Stimulated activated CD4-positive, alpha-beta T cell treated with anti-CD3 and anti-CD28 coated beads, TNF-alpha, amount 100 ng/mL, for 1 hour (primary cell): ENCODE results near the gene RBFA.

Experiments used
- DNase-seq, 3 donors: peaks; one replicate each; pipeline ENCODE4 v3.0.0-alpha.2; 2020; ENCODE audit warnings: low read depth in 3 of 3, low spot score in 1 of 3

RBFA gene

GRCh38 chr18:80029690-80030089 is 4.5 kb upstream of the RBFA start:
- DNase-seq: no peak

GRCh38 chr18:80033181-80034067 is 810 bp upstream of the RBFA start:
- peak in 2 of 3 donors; percentile 31 to 52 for DNase-seq

DNA sequence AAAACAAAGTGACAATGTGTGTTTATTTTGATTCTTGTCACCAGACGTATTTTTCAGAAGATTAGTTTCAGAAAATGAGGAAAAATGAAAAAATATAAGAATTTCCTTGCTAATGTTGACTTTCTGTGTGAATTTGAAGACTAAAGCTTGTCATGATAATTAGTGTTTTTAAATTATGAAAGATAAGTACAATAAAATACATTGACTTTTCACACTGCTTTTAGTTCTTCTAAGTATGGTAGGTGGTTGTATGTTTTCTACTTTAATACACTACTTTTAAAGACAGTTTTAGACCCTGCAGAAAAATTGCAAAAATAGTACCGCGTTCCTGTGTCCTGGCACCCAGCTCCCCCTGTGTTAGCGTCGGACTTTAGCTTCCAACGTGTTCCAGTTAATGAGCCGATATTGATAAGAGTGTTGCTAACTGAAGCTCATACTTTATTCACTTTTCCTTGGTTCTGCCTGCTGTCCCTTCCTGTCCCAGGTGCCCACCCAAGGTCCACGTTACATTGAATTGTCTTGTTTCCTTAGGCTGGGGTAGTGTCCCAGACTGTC is 695 bp downstream of the RBFA start:
- DNase-seq: no peak

DNA sequence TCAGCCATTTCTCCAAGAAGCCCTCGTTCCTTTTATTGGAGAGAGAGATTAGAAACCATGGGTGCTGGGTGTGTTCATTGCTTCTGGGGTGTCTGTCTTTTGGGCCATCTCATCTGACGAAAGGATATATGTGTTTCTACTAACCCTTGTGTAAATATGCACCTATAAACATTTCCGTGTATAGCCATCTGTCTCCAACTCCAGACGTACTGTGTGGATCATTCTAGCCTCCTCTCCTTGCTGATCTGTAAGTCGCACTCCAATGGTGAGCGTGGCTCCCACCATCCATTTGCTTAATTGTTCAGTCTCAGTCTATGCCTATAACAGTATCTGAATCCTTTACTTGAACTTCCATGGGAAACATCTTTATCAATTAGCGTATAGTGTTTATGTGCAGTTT is 1.8 kb downstream of the RBFA start:
- no peak for DNase-seq

GRCh38 chr18:80037300-80037699 is 3.1 kb downstream of the RBFA start:
- no peak for DNase-seq

- DNase-seq: no peak
These were observed 3.8 kb downstream of the RBFA start for GRCh38 chr18:80037869-80038630.

DNA sequence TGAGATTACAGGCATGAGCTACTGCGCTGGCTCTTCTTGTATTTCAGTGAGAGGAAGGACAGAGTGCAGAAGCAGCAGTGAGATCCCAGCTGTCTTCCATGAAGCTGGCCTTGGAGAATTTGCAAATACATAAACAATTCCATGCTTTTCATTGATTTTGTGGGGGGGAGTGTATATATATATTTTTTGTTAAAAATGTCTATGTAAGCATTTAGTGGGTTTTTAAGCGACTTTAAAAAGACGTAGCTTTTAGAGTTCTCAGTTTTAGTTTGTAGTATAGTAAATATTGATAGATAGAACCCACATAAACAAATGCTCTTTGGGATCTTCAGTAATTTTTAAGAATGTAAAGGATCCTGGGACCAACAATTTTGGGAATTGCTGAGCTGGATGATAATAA is 6.3 kb downstream of the RBFA start:
- no peak for DNase-seq

- no peak for DNase-seq
These were observed 7.2 kb downstream of the RBFA start for GRCh38 chr18:80041424-80041823.

- no peak for DNase-seq
These were observed 8.6 kb downstream of the RBFA start for GRCh38 chr18:80042785-80043184.

GRCh38 chr18:80044072-80044471 is 9.8 kb downstream of the RBFA start:
- no peak for DNase-seq

- no peak for DNase-seq
These were observed 11.8 kb downstream of the RBFA start for GRCh38 chr18:80046011-80046410.

- no peak for DNase-seq
These were observed 12.2 kb downstream of the RBFA start for GRCh38 chr18:80046431-80046830.

GRCh38 chr18:80046961-80047541 is 12.8 kb downstream of the RBFA start:
- DNase-seq: no peak

- DNase-seq: no peak
These were observed 16.6 kb downstream of the RBFA start for GRCh38 chr18:80050797-80051196.

DNA sequence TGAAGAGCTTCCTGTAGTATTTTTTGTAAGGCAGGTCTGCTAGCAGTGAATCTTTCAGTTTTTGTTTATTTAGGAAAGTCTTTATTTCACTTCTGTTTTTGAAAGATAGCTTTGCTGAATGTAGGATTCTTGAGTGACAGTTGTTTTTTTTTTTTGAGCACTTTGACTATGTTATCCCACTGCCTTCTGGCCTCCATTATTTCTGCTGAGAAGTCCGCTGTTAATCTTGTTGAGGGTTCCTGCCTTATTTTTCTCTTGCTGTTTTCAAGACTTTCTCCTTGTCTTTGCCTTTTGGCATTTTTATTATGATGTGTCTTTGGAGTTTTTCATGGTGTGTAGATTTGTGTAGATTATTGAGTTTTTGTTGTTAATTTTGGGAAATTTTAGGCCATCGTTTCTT is 21.9 kb downstream of the RBFA start:
- DNase-seq: no peak

- DNase-seq: no peak
These were observed 25.7 kb downstream of the RBFA start for GRCh38 chr18:80059945-80060344.

- no peak for DNase-seq
These were observed 31.5 kb downstream of the RBFA start for GRCh38 chr18:80065705-80066104.

DNA sequence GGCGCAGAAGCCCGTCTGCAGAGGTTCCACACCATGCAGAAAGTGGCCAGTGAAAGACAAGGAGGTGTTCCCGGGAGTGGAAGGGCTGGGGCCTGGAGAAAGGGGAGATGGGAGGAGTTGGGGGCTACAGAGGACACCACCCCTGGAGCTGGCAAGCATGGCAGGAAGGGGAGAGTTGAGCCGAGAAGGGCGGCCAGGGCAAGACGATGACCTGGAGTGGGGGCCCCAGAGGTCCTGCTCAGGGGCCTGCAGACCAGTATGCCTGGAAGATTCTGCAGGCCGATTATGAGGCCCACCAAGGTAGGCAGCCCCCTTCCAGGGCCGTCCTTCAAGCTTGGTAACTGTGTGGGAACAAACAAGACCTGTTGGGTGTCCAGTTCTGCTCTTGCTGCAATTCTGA is 33.1 kb downstream of the RBFA start:
- no peak for DNase-seq

GRCh38 chr18:80067897-80068296 is 33.7 kb downstream of the RBFA start:
- no peak for DNase-seq

DNA sequence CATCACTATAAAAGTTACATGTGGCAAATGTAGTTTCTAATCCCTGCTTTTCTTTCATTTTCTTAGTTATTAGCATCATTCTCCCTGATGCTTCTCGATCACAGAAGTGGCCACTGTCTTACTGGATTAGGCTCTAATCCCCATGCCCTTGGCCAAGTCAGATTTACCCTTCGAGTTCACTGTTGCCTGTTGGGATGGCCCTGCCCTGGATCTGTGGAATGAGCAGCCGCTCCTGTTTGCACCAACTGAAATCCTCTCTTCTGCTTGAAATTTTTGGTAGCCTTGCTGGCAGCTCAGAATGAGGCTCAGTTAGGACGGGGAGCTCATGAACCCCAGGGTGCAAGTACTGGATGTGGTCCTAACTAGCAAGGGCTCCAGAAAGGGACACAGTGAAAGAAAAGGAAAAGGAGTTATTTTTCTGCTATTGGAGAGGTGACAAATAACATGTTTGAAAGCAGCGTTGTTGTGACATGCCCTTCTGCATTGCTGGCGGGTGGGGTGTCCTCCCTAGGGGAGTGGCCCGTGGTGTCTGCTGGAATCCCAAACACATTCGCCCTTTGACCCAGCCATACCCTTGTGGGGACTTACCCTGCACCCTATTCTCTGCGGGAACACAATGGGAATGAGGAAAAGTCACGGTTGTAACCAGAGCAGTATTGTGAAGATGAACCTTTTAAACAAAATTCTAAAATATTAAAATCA is 34.5 kb downstream of the RBFA start:
- DNase-seq: no peak

DNA sequence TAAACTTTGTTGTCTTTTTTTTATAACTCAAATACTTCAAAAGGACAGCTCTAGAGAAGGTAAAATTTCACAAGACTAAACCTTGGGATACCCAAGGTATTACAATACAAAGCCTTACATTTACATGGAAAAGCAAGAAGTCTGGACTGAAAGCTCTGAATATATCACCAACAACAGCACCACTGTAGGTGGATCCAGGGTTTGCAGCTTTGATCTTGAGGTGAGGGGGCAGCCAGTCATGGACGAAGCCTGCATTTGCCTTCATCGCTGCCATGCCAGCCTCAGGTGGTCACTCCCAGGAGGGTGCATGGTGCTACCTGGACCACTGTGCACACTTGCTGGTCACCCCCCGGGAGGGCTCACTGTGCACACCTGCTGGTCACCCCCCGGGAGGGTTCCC is 36.6 kb downstream of the RBFA start:
- DNase-seq: no peak
